Body of pancreas (tissue), 4 donors: ENCODE results near the gene COG8.

Experiments used
- CTCF ChIP-seq, 7 experiments: fragments of 450-650 bp in 4 of 7; fragments of 200-600 bp in 3 of 7; sonication (generic) in 3 of 7; IDR thresholded peaks; one replicate each; pipeline ENCODE4 v1.5.1; 2016 to 2019; ENCODE audit warnings: antibody characterized with exemption in 7 of 7
- POLR2A ChIP-seq, 3 donors: fragments of 450-650 bp; IDR thresholded peaks; one replicate each; pipeline ENCODE4 v1.6.1; 2016; ENCODE audit warnings: antibody characterized with exemption in 3 of 3, mild to moderate bottlenecking in 2 of 3

GRCh38 chr16:69344171-69344570 lies 4.8 kb upstream of the COG8 start:
- no peak for TF ChIP-seq CTCF (IDR thresholded peaks at IDR 0.05)
- TF ChIP-seq POLR2A (IDR thresholded peaks at IDR 0.05), result no peak
